SH-SY5Y (cell line): ENCODE results near the gene RAD51B.

Source experiments
- GATA2 ChIP-seq: IDR thresholded peaks from 2 replicates; pipeline ENCODE4 v1.6.1; 2011; ENCODE audit warnings: mild to moderate bottlenecking, low read depth, low read length
- GATA3 ChIP-seq: IDR thresholded peaks from 2 replicates; pipeline ENCODE4 v1.6.1; 2011; ENCODE audit warnings: low read depth, mild to moderate bottlenecking, low read length, moderate library complexity

- TF ChIP-seq GATA2, result no peak
- TF ChIP-seq GATA3, result no peak
Measured at GRCh38 chr14:68312884-68313610, 493.5 kb downstream of the RAD51B start.
